Measurements from ENCODE around the gene GCNT2.
"Not testable (repeated sequence)": the region's sequence is repeated elsewhere in the genome, so short reads cannot be mapped to it uniquely, and the experiment has no call there.

GCNT2 gene

GRCh38 chr6:10582774-10583508 lies 61.8 kb downstream of the GCNT2 start:
- no peak for DNase-seq

GRCh38 chr6:10583509-10583901 lies 62.4 kb downstream of the GCNT2 start:
- DNase-seq, result no peak

DNA sequence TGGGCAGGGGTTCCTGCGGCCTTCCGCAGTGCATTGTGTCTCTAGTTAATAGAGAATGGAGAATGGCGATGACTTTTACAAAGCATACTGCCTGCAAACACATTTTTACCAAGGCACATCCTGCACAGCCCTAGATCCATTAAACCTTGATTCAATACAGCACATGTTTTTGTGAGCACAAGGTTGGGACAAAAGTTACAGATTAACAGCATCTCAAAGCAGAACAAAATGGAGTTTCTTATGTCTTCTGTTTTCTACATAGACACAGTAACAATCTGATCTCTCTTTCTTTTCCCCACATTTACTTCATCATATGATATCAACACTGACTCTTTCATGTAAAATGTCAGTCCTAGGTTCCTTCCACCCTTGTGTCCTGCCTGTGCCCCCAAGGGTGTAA lies 63.5 kb downstream of the GCNT2 start:
- no peak for DNase-seq

DNA sequence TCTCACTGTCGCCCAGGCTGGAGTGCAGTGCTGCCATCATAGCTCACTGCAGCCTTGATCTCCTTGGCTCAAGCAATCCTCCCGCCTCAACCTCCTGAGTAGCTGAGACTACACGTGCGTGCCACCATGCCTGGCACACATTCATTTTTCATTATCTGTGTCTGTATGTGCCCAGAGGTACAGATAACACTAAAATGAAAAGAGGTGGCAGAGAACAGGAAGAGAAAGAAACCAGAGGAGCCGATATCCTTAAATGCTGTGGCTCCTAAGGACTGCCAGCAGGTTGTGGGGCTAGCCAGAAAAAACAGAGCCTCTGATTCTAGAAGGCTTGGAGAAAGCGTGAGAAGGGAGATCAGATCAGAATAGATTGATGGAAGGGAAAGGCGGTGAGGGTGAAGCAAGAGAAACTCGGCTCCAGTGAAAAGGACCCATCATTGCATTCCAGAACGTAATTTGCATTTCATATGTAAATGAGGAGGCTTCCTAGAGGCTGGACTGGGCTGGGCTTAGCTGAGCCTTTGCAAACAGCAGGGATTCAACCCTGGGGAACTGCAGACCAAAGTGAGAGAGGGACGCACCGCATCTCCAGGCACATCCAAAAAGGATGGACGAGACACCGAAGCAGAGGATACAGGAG lies 64.2 kb downstream of the GCNT2 start:
- DNase-seq, result peak; percentile 21

DNA sequence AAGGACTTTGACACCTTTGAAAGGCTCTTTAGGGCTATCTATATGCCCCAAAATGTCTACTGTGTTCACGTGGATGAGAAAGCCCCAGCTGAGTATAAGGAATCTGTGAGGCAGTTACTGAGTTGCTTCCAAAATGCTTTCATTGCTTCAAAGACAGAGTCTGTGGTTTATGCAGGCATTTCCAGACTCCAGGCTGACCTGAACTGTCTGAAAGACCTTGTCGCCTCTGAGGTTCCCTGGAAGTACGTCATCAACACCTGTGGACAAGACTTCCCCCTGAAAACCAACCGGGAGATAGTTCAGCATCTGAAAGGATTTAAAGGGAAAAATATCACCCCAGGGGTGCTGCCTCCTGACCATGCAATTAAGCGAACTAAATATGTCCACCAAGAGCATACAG lies 65.2 kb downstream of the GCNT2 start:
- DNase-seq, result no peak

DNA sequence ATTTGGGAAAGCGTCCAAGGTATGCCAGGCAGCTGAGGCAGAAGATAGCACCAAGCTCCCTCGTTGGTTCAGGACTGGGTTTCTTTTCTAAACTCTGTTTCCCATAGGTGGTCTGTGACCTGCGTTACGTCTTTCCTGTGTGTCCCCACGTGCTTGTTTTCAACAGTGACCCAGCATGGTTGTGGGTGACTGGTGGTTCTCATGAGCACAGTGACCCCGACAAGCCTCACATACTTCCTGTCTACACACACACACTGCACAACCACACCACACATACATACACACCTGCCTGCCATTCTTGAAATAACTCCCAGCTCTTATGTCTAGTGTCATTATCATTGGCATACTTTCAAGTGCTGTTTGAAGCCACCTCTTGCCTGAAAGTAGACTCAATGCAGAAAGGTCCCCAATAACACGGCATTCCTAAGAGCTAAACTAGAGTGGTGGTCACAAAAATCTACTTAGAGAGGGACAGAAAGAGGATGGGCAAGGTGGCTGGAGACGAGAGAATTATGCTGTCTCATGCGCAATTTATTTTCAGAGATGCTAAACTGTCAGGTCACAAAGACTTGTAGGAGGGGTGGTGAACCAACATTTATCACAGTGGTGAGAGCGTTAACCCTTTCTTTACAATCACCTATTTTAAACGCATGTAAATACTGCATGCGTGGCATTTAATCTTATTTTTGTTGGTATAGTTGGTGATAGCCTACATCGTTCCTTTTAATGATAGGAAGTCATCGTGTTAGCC lies 66.7 kb downstream of the GCNT2 start:
- no peak for DNase-seq

GRCh38 chr6:10588562-10589428 lies 67.6 kb downstream of the GCNT2 start:
- DNase-seq, result no peak

DNA sequence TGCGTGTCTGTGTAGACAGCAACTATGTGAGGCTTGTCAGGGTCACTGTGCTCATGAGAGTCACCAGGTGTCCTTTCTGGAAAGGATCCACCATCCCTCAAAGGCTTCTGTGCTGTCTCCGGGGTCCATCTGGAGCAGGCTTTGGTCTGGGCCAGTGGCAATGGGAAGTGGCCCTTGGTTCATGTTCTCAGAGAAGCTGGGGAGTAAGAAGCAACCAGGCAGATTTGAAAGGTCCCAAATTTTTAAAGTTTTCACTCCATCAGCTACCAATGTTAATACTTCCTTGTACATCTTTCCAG lies 68.2 kb downstream of the GCNT2 start:
- no peak for DNase-seq

- DNase-seq, result no peak
Measured at GRCh38 chr6:10589983-10590382, 68.8 kb downstream of the GCNT2 start.

GRCh38 chr6:10591422-10592160 lies 70.4 kb downstream of the GCNT2 start:
- DNase-seq, result no peak

DNA sequence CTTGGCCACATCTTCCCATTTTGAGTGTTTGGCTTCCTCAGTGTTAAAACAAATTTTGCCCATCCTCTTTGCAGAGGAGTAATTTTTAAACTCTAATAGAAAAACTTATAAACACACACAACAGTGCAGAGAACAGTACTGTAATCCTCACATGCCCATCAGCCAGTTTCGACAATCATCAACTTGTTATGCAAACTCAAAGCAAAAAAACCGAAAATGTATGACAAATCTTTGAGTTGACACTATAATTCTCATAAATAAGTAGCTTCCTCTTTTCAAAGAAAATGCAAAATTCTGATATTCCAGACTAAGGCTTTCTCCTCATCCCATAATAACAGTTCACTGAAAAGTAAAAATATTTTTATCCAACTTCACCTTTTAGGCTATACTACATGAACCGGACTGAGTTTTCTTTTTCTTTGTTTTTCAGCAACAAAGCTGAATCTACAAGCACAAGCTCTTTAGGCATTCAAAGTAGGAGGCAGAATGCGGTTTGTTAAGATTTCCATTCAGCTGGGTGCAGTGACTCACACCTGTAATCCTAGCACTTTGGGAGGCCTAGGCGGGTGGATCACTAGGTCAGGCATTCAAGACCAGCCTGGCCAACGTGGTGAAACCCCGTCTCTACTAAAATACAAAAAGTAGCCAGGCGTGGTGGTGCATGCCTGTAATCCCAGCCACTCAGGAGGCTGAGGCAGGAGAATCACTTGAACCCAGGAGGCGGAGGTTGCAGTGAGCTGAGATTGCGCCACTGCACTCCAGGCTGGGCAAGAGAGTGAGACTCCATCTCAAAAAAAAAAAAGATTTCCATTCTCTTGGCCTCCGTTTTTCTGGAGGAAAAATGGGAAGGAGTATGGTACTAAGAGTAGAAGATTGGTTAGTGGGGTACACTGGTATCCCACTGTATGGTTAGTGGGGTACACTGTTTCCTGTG lies 74.8 kb downstream of the GCNT2 start:
- peak; percentile 59 for DNase-seq

- DNase-seq, result no peak
Measured at GRCh38 chr6:10597499-10598001, 76.4 kb downstream of the GCNT2 start.

DNA sequence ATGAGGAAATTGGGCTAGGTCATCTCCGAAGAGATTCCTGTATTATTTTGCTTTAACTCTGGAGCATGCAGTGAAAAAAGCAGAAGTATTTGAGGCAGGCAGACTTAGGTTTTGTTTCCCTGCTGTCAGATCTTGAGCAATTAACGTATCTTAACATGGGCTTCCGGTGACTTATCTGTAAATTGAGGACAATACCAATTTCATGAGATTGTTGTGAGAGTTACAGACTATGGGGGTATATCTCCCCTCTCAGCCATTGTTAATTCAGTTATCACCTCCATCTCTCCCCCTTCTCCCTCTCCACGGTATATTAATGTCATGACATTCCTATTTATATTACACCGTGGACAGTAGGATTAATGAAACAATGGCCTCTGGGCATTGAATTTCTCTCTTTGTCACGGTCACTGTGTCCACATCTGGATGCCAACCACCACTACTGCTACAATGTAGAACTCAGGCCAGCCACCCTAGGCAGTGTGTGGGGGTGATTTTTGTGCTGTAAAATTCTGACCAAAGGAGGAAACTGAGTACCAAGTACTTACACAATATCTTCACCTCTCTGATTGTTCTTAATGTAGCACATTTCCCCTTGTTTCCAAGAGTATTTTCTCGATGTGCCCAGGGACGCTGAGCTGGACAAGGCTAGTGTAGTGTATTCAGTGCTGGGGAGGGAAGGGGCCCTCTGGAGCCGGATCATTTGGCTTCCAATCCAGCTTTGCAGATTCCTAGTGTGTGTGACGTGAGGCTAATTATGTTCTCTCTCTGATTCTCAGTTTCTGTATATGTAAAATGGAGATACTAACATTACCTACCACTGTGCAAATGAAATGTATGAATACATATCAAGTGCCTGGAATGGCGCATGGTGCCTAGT lies 77.2 kb downstream of the GCNT2 start:
- no peak for DNase-seq

- no peak for DNase-seq
Measured at GRCh38 chr6:10599046-10599445, 77.9 kb downstream of the GCNT2 start.

- DNase-seq, result not testable (repeated sequence)
Measured at GRCh38 chr6:10600681-10601080, 79.5 kb downstream of the GCNT2 start.

DNA sequence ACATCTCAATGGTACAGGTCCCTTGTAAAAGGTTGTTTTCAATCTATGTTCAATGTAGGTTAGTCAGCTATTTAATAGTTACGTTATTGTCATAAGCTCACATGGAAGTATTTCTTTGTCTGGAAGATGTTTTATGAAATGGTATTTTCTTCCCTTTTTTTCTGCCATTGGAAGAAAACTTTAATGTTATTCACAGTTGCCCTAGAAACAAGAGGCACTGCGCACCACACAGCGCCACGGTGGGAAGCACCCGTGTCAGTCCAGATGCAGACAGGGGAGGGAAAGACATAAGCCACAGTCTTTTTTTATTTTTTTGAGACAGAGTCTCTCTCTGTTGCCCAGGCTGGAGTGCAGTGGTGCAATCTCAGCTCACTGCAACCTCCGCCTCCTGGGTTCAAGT lies 82.1 kb downstream of the GCNT2 start:
- no peak for DNase-seq

GRCh38 chr6:10609038-10609437 lies 87.9 kb downstream of the GCNT2 start:
- no peak for DNase-seq

GRCh38 chr6:10610289-10610688 lies 89.1 kb downstream of the GCNT2 start:
- peak; percentile 63 for DNase-seq

- no peak for DNase-seq
Measured at GRCh38 chr6:10612161-10612560, 91.0 kb downstream of the GCNT2 start.

GRCh38 chr6:10613077-10613476 lies 91.9 kb downstream of the GCNT2 start:
- peak; percentile 38 for DNase-seq
